Right lobe of liver (tissue), 6 donors: ENCODE data around the gene PIK3R5. TPM values are rescaled to one million over a fixed set of nuclear protein-coding genes. Genes with fewer than 3 reads are reported as not detected.
"Not testable (repeated sequence)": the region's sequence is repeated elsewhere in the genome, so short reads cannot be mapped to it uniquely, and the experiment has no call there.

Experiments used
- ATAC-seq, 4 donors: fragments of 200-7000 bp; cut with Tn5 transposase; one replicate each; pipeline ENCODE4 v1.9.1; 2020; ENCODE audit warnings: mild to moderate bottlenecking in 4 of 4, moderate library complexity in 4 of 4
- DNase-seq, 3 donors: peaks; one replicate each; pipeline ENCODE4 v3.0.0-alpha.2; 2020
- H3K27ac ChIP-seq, 3 donors: fragments of 200-600 bp; one replicate each; pipeline ENCODE4 v1.8.0; 2022
- H3K27me3 ChIP-seq, 2 donors: fragments of 200-600 bp; one replicate each; pipeline ENCODE4 v1.8.0; 2022
- H3K36me3 ChIP-seq, 4 donors: fragments of 200-600 bp; sonication (generic) in 1 of 4; one replicate each; pipeline versions ENCODE4 v1.5.1 to v1.8.0; 2017 to 2022; ENCODE audit warnings: control low read depth in 1 of 4
- H3K4me1 ChIP-seq, 4 donors: fragments of 200-600 bp; sonication (generic) in 1 of 4; one replicate each; pipeline versions ENCODE4 v1.5.1 to v1.8.0; 2017 to 2022; ENCODE audit warnings: control low read depth in 1 of 4
- H3K4me3 ChIP-seq, 3 donors: fragments of 200-600 bp; one replicate each; pipeline ENCODE4 v1.8.0; 2022
- H3K9me3 ChIP-seq, 4 donors: fragments of 200-600 bp; sonication (generic) in 1 of 4; one replicate each; pipeline versions ENCODE4 v1.5.1 to v1.8.0; 2017 to 2022; ENCODE audit warnings: control low read depth in 1 of 4
- POLR2A ChIP-seq: fragments of 450-650 bp; IDR thresholded peaks from one replicate; pipeline ENCODE4 v1.6.1; 2017; ENCODE audit warnings: antibody characterized with exemption, mild to moderate bottlenecking
- WGBS: methylation state at CpG from one replicate; pipeline ENCODE4 v1.1.6; 2018; ENCODE audit warnings: low coverage, low lambda C conversion rate; ENCODE audit not compliant: insufficient coverage; ENCODE audit errors: missing lambda C conversion rate; 5-methylcytosine and 5-hydroxymethylcytosine counted together
- intact Hi-C, 2 donors: fragments of 100-400 bp; cut with DNase I; formaldehyde crosslinking; loops; one replicate each; pipeline versions ENCODE4 v1.11.2 to v1.14.1; 2022
- total RNA-seq, 6 experiments: library from RNA; depleted of rRNA in 2 of 6; stranded (reverse); fragments of >200 nt in 2 of 6; fragmentation: NEBNext Ultra II Directional in 3 of 6; extraction: Animal tissue kit (Norgen Biotek cat#: 25700) in 3 of 6; gene quantifications; one replicate each; pipeline versions ENCODE4 v1.1.0 to v1.2.4, GENCODE V29; 2016 to 2023
- TF ChIP-seq, protein P1 (sequence below), 4 donors: fragments of 200-600 bp in 3 of 4; fragments of 450-650 bp in 1 of 4; IDR thresholded peaks; one replicate each; pipeline versions ENCODE4 v1.5.1 to v1.8.0; 2016 to 2022; ENCODE audit warnings: antibody characterized with exemption in 4 of 4, mild to moderate bottlenecking in 2 of 4
- donor health status: DM: no; HTN: yes; CAD: no.
- donor health status: DM: no; HTN: no; CAD: no.
- donor health status: DM: no; HTN: no; CAD: no.
- donor health status: DM: no; HTN: yes; CAD: no.
- donor health status: DM: no; HTN: yes; CAD: no.

The PIK3R5 gene
- total RNA-seq, 6 experiments from 2014 or later: 3.7 to 6.5 (median 5.0) TPM

DNA sequence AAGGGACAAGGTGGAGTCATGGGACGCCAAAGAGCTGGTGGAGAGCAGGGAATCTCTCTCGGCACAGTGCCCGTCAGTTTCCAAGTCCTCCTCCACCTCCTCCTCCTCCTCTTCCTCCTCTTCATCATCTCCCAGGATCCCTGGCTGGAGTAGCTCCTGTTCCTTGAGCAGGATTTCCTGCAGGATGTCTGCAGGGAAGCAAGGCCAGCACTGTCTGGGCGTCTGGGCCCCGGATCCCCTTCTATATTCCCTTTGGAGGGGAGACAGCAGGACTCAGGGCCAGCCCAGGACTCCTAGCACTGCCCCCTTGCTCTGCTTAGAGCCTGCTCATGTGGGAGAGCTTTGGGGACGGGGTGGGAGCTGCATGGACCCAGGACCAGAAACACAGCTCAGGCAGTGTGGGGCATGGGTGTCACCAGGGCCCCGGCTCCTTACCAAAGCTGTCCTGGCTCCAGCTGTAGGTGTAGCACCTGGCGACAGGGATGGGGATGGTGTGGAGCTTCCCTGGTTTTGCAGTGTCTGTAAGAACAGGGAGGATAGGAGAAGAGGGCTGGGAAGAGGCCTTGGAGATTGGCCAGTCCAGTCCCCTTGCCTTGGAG, 76.7 kb downstream of the PIK3R5 start:
- Histone ChIP-seq H3K4me3 (no peak overlapping the region), H3K4me1 (no peaks in the 10 kb centered on the region), H3K27me3 (no peaks in the 10 kb centered on the region), H3K9me3 (no peaks in the 10 kb centered on the region), H3K27ac (no peak overlapping the region), H3K36me3 (no peaks in the 10 kb centered on the region)
- WGBS: 21% methylated on average over 4 of the region's 8 CpGs
- intact Hi-C loops: no loop called here
- ATAC-seq (peak in 1 of 4 donors; percentile 17), DNase-seq (no peak)
- TF ChIP-seq, protein P1, sequence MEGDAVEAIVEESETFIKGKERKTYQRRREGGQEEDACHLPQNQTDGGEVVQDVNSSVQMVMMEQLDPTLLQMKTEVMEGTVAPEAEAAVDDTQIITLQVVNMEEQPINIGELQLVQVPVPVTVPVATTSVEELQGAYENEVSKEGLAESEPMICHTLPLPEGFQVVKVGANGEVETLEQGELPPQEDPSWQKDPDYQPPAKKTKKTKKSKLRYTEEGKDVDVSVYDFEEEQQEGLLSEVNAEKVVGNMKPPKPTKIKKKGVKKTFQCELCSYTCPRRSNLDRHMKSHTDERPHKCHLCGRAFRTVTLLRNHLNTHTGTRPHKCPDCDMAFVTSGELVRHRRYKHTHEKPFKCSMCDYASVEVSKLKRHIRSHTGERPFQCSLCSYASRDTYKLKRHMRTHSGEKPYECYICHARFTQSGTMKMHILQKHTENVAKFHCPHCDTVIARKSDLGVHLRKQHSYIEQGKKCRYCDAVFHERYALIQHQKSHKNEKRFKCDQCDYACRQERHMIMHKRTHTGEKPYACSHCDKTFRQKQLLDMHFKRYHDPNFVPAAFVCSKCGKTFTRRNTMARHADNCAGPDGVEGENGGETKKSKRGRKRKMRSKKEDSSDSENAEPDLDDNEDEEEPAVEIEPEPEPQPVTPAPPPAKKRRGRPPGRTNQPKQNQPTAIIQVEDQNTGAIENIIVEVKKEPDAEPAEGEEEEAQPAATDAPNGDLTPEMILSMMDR (IDR thresholded peaks at IDR 0.05): no peak
- no peak for TF ChIP-seq POLR2A

DNA sequence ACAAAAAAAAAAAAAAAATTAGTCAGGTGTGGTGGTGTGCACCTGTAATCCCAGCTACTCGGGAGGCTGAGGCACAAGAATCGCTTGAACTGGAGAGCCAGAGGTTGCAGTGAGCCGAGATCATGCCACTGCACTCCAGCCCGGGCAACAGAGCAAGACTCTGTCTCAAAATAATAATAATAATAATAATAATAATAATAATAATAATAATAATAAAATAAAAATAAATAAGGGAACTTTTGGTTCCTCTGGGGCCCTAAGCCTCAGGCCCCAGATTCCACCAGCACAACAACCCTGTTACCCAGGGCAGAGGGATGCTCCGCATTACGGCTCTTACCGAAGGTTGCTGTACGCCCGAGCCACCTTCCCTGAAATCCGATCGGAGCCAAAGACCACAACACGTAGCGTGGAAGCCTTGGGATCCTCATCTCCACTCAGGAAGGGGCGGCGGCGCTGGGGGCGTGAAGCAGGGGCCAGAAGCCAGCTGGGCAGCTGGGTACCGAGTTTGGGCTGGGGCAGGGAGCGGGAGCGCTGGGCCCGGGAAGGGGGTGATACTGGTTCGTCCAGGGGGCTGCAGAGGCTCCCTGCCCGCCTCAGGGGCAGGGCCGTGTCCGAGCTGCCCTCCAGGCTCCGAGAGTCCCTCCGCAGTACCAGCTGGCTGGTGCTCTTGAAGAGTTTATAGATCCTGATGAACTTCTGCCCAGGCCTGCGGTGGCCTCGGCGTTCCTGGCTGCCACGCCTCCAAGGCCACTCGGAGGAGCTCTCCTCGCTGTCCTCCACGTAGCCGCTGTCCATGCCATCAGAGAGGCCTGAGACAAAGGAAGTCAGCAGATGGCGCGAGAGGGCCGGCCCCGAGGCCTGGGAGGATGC, 77.4 kb downstream of the PIK3R5 start:
- ATAC-seq (peak; percentile 40 to 73 (median 63)), DNase-seq (peak in 1 of 3 donors; percentile 52)
- intact Hi-C loops: no loop called here
- Histone ChIP-seq H3K27me3 (no peaks in the 10 kb centered on the region), H3K4me1 (no peaks in the 10 kb centered on the region), H3K36me3 (no peaks in the 10 kb centered on the region), H3K9me3 (no peaks in the 10 kb centered on the region), H3K4me3 (no peak overlapping the region), H3K27ac (no peak overlapping the region)
- WGBS: 91% methylated on average over 11 of the region's 39 CpGs
- TF ChIP-seq, protein P1 (IDR thresholded peaks at IDR 0.05): peak in 3 of 4 donors; percentile 25 to 40 (median 31)
- TF ChIP-seq POLR2A: no peak

DNA sequence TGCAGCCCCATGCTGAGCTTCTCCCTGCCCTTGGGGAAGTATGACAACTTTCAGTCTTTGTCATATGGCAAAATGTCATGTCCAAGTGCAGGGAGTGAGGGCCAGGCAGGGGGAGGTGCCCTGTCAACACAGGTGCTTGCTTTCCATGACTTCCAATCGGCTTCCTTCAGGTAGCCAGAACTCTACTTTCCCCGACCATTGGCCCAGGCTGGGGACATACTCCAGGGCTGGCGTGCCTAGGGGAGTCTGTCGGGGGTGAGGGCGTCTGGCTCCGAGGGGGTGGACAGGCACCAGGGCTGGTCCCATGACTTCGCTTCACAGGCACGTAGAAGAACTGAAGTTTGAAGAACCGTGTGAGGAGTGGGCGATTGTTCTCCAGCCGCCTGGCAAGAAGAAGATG, 78.2 kb downstream of the PIK3R5 start:
- H3K36me3 ChIP-seq: no peaks in the 10 kb centered on the region

DNA sequence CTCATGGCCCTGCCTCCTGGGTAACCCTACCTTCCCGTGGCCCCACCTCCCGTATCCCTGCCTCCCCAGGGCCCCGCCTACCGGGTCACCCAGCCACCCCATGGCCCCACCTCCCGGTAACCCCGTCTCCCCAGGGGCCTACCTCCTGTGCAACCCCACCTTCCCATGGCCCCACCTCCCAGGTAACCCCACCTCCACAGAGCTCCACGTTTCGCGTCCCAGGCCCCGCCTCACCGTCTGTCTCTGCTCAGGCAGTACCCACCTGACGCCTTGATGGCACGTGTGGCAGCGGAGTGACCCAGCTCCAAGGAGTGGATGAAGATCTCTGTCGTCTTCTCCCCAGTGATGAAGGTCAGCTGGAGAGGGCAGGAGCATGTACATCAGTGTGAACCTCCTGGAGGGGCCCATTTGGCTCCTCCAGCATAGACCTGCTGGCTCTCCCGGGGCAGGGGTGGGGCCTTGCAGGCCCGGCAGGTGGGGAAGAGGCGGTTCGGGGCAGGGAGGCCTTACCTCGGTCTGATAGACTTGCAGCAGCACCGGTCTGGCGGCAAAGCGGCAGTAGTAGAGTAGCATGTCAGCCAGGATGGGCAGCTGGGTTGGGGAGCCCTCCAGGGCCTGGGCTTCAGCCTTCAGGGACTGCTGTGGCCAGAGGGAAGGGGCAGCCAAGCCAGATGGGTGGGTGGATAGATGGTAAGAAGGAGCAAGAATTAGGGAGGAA, 79.4 kb downstream of the PIK3R5 start:
- no peak for TF ChIP-seq POLR2A
- TF ChIP-seq, protein P1 (IDR thresholded peaks at IDR 0.05): no peak
- Histone ChIP-seq H3K4me3 (no peak overlapping the region), H3K9me3 (no peaks in the 10 kb centered on the region), H3K27me3 (no peaks in the 10 kb centered on the region), H3K4me1 (no peaks in the 10 kb centered on the region), H3K36me3 (no peaks in the 10 kb centered on the region), H3K27ac (no peak overlapping the region)
- DNase-seq (no peak), ATAC-seq (no peak)
- intact Hi-C loops: no loop called here
- WGBS: 68% methylated on average over 16 of the region's 23 CpGs

More for the DNA sequence above, 78.2 kb downstream of the PIK3R5 start:
- no peak for TF ChIP-seq POLR2A
- TF ChIP-seq, protein P1 (IDR thresholded peaks at IDR 0.05): no peak
- Histone ChIP-seq H3K4me3 (no peak overlapping the region), H3K9me3 (no peaks in the 10 kb centered on the region), H3K27me3 (no peaks in the 10 kb centered on the region), H3K27ac (no peak overlapping the region), H3K4me1 (no peaks in the 10 kb centered on the region)
- intact Hi-C loops: no loop called here
- WGBS: 83% methylated on average over 11 of the region's 11 CpGs
- no peak for ATAC-seq
- DNase-seq: no peak

DNA sequence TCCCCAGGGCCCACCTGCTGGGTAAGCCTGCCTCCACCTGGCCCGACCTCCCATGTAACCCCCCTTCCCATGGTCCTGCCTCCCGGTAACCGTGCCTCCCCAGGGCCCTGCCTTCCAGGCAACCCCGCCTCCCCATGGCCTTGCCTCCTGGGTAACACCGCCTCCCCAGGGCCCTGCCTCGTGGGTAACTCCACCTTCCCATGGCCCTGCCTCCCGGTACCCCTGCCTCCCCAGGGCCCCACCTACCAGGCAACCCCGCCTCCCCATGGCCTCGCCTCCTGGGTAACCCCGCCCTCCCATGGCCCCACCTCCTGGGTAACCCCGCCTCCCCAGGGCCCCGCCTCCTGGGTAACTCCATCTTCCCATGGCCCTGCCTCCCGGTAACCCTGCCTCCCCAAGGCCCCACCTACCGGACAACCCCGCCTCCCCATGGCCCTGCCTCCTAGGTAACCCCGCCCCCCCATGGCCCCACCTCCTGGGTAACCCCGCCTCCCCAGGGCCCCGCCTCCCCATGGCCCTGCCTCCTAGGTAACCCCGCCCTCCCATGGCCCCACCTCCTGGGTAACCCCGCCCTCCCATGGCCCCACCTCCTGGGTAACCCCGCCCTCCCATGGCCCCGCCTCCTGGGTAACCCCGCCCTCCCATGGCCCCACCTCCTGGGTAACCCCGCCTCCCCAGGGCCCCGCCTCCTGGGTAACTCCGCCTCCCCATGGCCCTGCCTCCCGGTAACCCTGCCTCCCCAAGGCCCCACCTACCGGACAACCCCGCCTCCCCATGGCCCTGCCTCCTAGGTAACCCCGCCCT, 80.1 kb downstream of the PIK3R5 start:
- intact Hi-C loops, DNase-seq, H3K27ac ChIP-seq, ATAC-seq, H3K27me3 ChIP-seq, H3K4me1 ChIP-seq, H3K4me3 ChIP-seq, H3K9me3 ChIP-seq, H3K36me3 ChIP-seq: not testable (repeated sequence)
- 73% methylated on average over 10 of the region's 30 CpGs for WGBS
